ENCODE measurements around the gene SYCE3.

The SYCE3 gene

GRCh38 chr22:50516068-50516467 lies 46.7 kb downstream of the SYCE3 start:
- DNase-seq = no peak

- DNase-seq = no peak
Measured at GRCh38 chr22:50513175-50513574, 49.5 kb downstream of the SYCE3 start.

GRCh38 chr22:50508897-50509296 lies 53.8 kb downstream of the SYCE3 start:
- no peak for DNase-seq

GRCh38 chr22:50507991-50508884 lies 54.5 kb downstream of the SYCE3 start, which contains the start of gene NCAPH2:
TSS of gene NCAPH2 (plus strand) at chr22:50508224. CDS start at chr22:50508338, 114 bp downstream.
- DNase-seq = peak; percentile 92

- DNase-seq = no peak
Measured at GRCh38 chr22:50507421-50507990, 55.2 kb downstream of the SYCE3 start, which contains the start of gene LMF2. TSS of gene LMF2 (minus strand) at chr22:50507702. CDS start at chr22:50507675, 27 bp downstream.

- no peak for DNase-seq
Measured at GRCh38 chr22:50506611-50507420, 55.9 kb downstream of the SYCE3 start.

- no peak for DNase-seq
Measured at GRCh38 chr22:50505776-50506610, 56.7 kb downstream of the SYCE3 start.

GRCh38 chr22:50505276-50505775 lies 57.4 kb downstream of the SYCE3 start:
- DNase-seq = no peak

GRCh38 chr22:50504369-50505211 lies 58.1 kb downstream of the SYCE3 start:
- no peak for DNase-seq

- DNase-seq = no peak
Measured at GRCh38 chr22:50503475-50504145, 59.1 kb downstream of the SYCE3 start.

- DNase-seq = no peak
Measured at GRCh38 chr22:50502628-50503474, 59.9 kb downstream of the SYCE3 start.

GRCh38 chr22:50502096-50502495 lies 60.6 kb downstream of the SYCE3 start:
- DNase-seq = no peak

All from HCEC 1CT (cell line).